Peyer's patch (tissue), 4 donors: Measurements from ENCODE around the gene RAPGEF1.

Experiments
- POLR2A ChIP-seq, 2 donors: fragments of 450-650 bp; IDR thresholded peaks; one replicate each; pipeline ENCODE4 v1.5.1; 2017; ENCODE audit warnings: antibody characterized with exemption in 2 of 2, mild to moderate bottlenecking in 2 of 2, moderate library complexity in 2 of 2
- TF ChIP-seq, protein P1 (sequence below), 6 experiments: fragments of 450-650 bp in 4 of 6; fragments of 200-600 bp in 2 of 6; sonication (generic) in 1 of 6; IDR thresholded peaks; one replicate each; pipeline ENCODE4 v1.5.1; 2017 to 2019; ENCODE audit warnings: antibody characterized with exemption in 6 of 6, mild to moderate bottlenecking in 3 of 6, moderate library complexity in 1 of 6

DNA sequence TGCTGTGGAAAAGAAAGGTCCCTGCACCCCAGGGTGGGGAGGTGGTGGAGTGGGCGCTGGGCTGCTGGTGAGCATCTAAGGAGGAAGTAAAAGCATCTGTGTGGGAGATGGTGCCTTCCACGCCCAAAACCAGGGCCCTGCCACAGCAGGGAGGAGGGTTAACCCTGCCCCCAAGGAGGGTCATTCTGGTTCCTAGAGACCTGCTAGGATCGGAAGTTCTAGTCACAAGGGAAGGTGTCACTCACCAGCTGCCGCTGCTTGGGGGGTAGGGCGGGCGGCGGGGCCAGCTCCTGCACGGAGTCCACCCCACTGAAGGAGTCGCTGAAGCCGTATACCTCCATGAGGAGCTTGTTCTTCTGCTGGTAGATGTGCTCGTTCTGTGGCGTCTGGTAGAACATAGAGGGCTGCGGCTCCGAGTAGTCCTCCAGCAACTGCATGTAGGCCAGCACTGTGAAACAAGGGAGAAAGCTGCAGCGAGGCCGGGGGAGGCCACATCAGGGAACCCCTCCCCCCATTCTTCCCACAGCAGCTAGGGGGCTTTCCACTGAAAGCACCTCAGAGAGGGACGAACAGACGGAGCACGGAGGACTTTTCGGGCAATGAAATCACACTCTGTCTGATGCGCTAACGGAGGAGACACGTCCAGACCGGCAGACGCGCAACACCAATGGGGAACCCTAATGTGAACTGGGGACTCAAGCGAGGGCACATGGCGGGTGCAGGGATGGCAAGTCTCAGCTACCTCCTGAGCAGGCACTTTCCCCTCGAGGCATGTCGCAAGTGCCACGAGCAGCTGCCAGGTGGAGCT lies 118.1 kb downstream of the RAPGEF1 start:
- TF ChIP-seq, protein P1, sequence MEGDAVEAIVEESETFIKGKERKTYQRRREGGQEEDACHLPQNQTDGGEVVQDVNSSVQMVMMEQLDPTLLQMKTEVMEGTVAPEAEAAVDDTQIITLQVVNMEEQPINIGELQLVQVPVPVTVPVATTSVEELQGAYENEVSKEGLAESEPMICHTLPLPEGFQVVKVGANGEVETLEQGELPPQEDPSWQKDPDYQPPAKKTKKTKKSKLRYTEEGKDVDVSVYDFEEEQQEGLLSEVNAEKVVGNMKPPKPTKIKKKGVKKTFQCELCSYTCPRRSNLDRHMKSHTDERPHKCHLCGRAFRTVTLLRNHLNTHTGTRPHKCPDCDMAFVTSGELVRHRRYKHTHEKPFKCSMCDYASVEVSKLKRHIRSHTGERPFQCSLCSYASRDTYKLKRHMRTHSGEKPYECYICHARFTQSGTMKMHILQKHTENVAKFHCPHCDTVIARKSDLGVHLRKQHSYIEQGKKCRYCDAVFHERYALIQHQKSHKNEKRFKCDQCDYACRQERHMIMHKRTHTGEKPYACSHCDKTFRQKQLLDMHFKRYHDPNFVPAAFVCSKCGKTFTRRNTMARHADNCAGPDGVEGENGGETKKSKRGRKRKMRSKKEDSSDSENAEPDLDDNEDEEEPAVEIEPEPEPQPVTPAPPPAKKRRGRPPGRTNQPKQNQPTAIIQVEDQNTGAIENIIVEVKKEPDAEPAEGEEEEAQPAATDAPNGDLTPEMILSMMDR (IDR thresholded peaks at IDR 0.05), result no peak
- TF ChIP-seq POLR2A (IDR thresholded peaks at IDR 0.05), result no peak
